ENCODE results near the gene RAE1. TPM values are rescaled to one million over a fixed set of nuclear protein-coding genes. Genes with fewer than 3 reads are reported as not detected.

RAE1 gene
- total and polyA plus RNA-seq, 2 of the 8 experiments (the other 6 are each of a cell fraction or from before 2014, with no cell fraction given): 35.9 to 44.9 TPM

- peak; percentile 68 for TF ChIP-seq TAF1 (IDR thresholded peaks at IDR 0.05; ENCODE audit: low read depth, low read length)
- TF ChIP-seq ZNF274 (IDR thresholded peaks at IDR 0.05; ENCODE audit: borderline replicate concordance, extremely low read depth, low read length): no peak
- no peak for TF ChIP-seq SP4 (IDR thresholded peaks at IDR 0.05; ENCODE audit: low read length)
- TF ChIP-seq ATF3 (IDR thresholded peaks at IDR 0.05; ENCODE audit: insufficient read depth, low read depth, low read length): no peak
- no peak for TF ChIP-seq TCF12 (IDR thresholded peaks at IDR 0.05; ENCODE audit: low read depth, low read length)
- no peak for TF ChIP-seq BCL11A (IDR thresholded peaks at IDR 0.05; ENCODE audit: low read depth in 2 of 2, low read length in 2 of 2)
- no peak for TF ChIP-seq EGR1 (IDR thresholded peaks at IDR 0.05; ENCODE audit: borderline replicate concordance, low read depth, low read length)
- no peak for TF ChIP-seq BRCA1 (IDR thresholded peaks at IDR 0.05; ENCODE audit: low read depth, low read length)
- TF ChIP-seq HDAC6 (IDR thresholded peaks at IDR 0.05; ENCODE audit: low read depth, low read length): no peak
- TF ChIP-seq JUN (IDR thresholded peaks at IDR 0.05; ENCODE audit: low read depth, low read length): no peak
- TF ChIP-seq SIN3A (conservative IDR thresholded peaks at IDR 0.05 in 1 of 2, IDR thresholded peaks at IDR 0.05 in 1 of 2; ENCODE audit: low read depth in 1 of 2, low read length in 2 of 2): no peak
- TF ChIP-seq SP1 (IDR thresholded peaks at IDR 0.05; ENCODE audit: low read depth, low read length): no peak
- TF ChIP-seq NRF1 (IDR thresholded peaks at IDR 0.05; ENCODE audit: low read depth, low read length): peak; percentile 38; the same call in 1 of the 2 replicates
- TF ChIP-seq RFX5 (IDR thresholded peaks at IDR 0.05; ENCODE audit: borderline replicate concordance, low read depth, low read length): no peak
- TF ChIP-seq BACH1 (IDR thresholded peaks at IDR 0.05; ENCODE audit: low read length): no peak
Observed at GRCh38 chr20:57351042-57351783, at the start of gene RAE1 (continued).

Measured in H1 (cell line).